ENCODE results near the gene BFSP1. TPM values are rescaled to one million over a fixed set of nuclear protein-coding genes. Genes with fewer than 3 reads are reported as not detected.
A peak's percentile ranks its signal among the peaks of the same experiment; 100 is the strongest.

Gene BFSP1
- total RNA-seq, 1 experiment from 2014 or later: 6.1 TPM

DNA sequence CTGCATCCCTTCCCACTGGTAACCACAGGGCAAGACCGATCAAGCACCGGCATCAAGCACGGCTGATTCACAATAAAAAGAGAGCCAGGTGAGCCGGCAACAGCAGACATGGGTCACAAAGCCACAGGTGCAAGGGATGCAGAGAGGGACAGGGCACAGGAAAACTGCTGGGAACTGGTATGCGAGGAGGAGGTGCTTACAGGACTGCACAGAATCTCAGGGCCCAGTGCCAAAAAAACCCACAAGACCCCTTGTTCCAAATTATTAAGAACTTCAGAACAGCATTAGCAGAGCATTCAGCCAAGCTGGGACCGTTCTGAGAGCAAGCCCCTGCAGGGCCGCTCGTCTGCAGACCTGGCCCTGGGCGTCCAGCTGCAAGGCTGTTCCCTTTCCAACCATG is 35.4 kb downstream of the BFSP1 start:
- Histone ChIP-seq H3K36me3 (ENCODE audit: insufficient read depth, low read length, poor library complexity, severe bottlenecking) (no peaks in the 10 kb centered on the region), H3K4me3 (ENCODE audit: low read depth, low read length, poor library complexity, severe bottlenecking) (no peak overlapping the region), H3K9me3 (ENCODE audit: low read depth, low read length, poor library complexity, severe bottlenecking) (no peaks in the 10 kb centered on the region), H3K27ac (ENCODE audit: low read depth, low read length, poor library complexity, severe bottlenecking) (no peak overlapping the region), H3K4me1 (ENCODE audit: insufficient read depth, low read length, poor library complexity, severe bottlenecking) (no peaks in the 10 kb centered on the region), H3K27me3 (replicated peaks; ENCODE audit: insufficient read depth, low read depth, low read length, poor library complexity) (no peaks in the 10 kb centered on the region)
- ChIA-PET CTCF (interaction anchor here (1.0 kb wide), 1 partner anchor 449 kb away, joined by 13 read pairs; no protein-coding TSS in a partner anchor), POLR2A (ENCODE audit: low non-redundant PET) (no interaction called here)
- intact Hi-C loops (cut with micrococcal nuclease; ENCODE audit: unreplicated experiment): no loop called here
- no peak for DNase-seq (ENCODE audit: low spot score)
- no TSS peak for BruUV-seq (replicated peaks)
- no peak for TF ChIP-seq EZH2 (IDR thresholded peaks at IDR 0.05; ENCODE audit: borderline replicate concordance, low read depth, low read length, poor library complexity, severe bottlenecking)
- TF ChIP-seq, protein P1, sequence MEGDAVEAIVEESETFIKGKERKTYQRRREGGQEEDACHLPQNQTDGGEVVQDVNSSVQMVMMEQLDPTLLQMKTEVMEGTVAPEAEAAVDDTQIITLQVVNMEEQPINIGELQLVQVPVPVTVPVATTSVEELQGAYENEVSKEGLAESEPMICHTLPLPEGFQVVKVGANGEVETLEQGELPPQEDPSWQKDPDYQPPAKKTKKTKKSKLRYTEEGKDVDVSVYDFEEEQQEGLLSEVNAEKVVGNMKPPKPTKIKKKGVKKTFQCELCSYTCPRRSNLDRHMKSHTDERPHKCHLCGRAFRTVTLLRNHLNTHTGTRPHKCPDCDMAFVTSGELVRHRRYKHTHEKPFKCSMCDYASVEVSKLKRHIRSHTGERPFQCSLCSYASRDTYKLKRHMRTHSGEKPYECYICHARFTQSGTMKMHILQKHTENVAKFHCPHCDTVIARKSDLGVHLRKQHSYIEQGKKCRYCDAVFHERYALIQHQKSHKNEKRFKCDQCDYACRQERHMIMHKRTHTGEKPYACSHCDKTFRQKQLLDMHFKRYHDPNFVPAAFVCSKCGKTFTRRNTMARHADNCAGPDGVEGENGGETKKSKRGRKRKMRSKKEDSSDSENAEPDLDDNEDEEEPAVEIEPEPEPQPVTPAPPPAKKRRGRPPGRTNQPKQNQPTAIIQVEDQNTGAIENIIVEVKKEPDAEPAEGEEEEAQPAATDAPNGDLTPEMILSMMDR (conservative IDR thresholded peaks at IDR 0.05; ENCODE audit: low read depth, low read length): no peak

DNA sequence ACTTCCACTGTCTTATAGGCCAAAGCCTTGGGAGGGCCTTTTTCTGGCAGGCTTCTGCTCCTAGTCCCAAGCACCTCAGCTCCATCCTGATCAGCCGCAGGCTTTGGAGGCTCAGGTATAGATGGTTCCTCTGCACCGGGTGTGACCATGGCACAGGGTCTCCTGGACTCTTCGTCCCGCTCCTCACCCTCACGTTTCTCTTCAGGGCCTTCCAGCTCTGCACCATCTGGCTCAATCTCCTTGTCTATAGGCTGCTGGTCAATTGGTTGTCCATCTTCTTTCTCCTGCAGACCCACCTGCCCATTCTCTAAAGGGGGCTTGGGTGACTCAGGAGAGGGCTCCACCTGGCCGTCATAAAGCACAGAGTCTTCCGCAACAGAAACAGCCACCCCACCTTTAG is 37.0 kb downstream of the BFSP1 start:
- TF ChIP-seq, protein P1 (conservative IDR thresholded peaks at IDR 0.05; ENCODE audit: low read depth, low read length): no peak
- no peak for TF ChIP-seq EZH2 (IDR thresholded peaks at IDR 0.05; ENCODE audit: borderline replicate concordance, low read depth, low read length, poor library complexity, severe bottlenecking)
- H3K27ac ChIP-seq (ENCODE audit: low read depth, low read length, poor library complexity, severe bottlenecking): no peak overlapping the region
- BruUV-seq (replicated peaks): TSS peak; percentile 40
- H3K36me3 ChIP-seq (ENCODE audit: insufficient read depth, low read length, poor library complexity, severe bottlenecking): no peaks in the 10 kb centered on the region
- no peak for DNase-seq (ENCODE audit: low spot score)
- ChIA-PET CTCF (no interaction called here), POLR2A (ENCODE audit: low non-redundant PET) (no interaction called here)
- no peaks in the 10 kb centered on the region for H3K9me3 ChIP-seq (ENCODE audit: low read depth, low read length, poor library complexity, severe bottlenecking)
- intact Hi-C loops (cut with micrococcal nuclease; ENCODE audit: unreplicated experiment): no loop called here
- no peaks in the 10 kb centered on the region for H3K4me1 ChIP-seq (ENCODE audit: insufficient read depth, low read length, poor library complexity, severe bottlenecking)
- H3K27me3 ChIP-seq (replicated peaks; ENCODE audit: insufficient read depth, low read depth, low read length, poor library complexity): no peaks in the 10 kb centered on the region
- no peak overlapping the region for H3K4me3 ChIP-seq (ENCODE audit: low read depth, low read length, poor library complexity, severe bottlenecking)

DNA sequence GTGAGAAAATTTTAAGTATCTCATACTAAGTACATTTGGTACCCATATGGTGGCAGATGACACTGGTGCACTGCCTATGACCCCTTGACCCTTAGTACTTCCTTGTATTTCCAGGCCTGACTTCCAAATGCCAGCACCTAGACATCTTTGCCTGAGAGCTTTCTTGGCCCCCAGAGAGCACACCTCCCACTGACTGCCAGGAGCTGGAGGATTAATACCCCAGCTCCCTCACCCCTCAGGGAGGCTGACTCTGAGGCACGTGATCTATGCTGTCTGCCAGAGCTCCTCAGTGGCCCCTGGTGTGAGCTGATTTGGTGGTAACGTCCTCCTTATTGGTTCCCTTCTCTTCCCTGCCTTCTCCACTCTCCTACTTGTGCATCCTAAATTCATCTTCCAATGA is 38.0 kb downstream of the BFSP1 start:
- Histone ChIP-seq H3K9me3 (ENCODE audit: low read depth, low read length, poor library complexity, severe bottlenecking) (no peaks in the 10 kb centered on the region), H3K27me3 (replicated peaks; ENCODE audit: insufficient read depth, low read depth, low read length, poor library complexity) (no peaks in the 10 kb centered on the region), H3K36me3 (ENCODE audit: insufficient read depth, low read length, poor library complexity, severe bottlenecking) (no peaks in the 10 kb centered on the region), H3K27ac (ENCODE audit: low read depth, low read length, poor library complexity, severe bottlenecking) (no peak overlapping the region), H3K4me1 (ENCODE audit: insufficient read depth, low read length, poor library complexity, severe bottlenecking) (no peaks in the 10 kb centered on the region), H3K4me3 (ENCODE audit: low read depth, low read length, poor library complexity, severe bottlenecking) (no peak overlapping the region)
- DNase-seq (ENCODE audit: low spot score): no peak
- intact Hi-C loops (cut with micrococcal nuclease; ENCODE audit: unreplicated experiment): no loop called here
- ChIA-PET POLR2A (ENCODE audit: low non-redundant PET) (no interaction called here), CTCF (interaction anchor here (1.3 kb wide), 1 partner anchor 691 kb away, joined by 3 read pairs; no protein-coding TSS in a partner anchor)
- TF ChIP-seq, protein P1 (conservative IDR thresholded peaks at IDR 0.05; ENCODE audit: low read depth, low read length): no peak
- TF ChIP-seq EZH2 (IDR thresholded peaks at IDR 0.05; ENCODE audit: borderline replicate concordance, low read depth, low read length, poor library complexity, severe bottlenecking): no peak
- no TSS peak for BruUV-seq (replicated peaks)

Data from A673 (cell line).